ENCODE results near the gene DNMT3L.
"Not testable (repeated sequence)": the region's sequence is repeated elsewhere in the genome, so short reads cannot be mapped to it uniquely, and the experiment has no call there.

The DNMT3L gene

DNA sequence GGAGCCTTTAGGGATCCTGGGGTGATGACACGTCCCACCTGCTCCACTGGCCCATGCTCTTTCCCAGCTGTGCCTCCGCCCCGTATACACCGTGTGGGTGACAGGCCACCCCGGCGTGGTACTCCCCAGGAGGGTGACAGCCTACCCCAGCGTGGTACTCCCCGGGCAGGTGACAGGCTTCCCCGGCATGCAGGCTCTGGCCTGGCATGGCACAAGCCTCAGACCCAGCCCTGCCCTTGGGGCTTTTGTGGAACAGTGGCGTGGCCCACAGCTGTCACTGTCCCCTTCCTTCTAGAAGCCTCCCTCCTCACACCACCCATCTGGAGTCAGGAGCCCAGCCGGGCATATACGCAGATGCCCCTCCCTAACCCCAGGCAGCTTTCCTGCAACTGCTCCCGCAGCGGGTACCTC is 33.5 kb upstream of the DNMT3L start:
- in situ Hi-C loops (cut with MboI; ENCODE audit: low sequenced_read_pairs): no loop called here

DNA sequence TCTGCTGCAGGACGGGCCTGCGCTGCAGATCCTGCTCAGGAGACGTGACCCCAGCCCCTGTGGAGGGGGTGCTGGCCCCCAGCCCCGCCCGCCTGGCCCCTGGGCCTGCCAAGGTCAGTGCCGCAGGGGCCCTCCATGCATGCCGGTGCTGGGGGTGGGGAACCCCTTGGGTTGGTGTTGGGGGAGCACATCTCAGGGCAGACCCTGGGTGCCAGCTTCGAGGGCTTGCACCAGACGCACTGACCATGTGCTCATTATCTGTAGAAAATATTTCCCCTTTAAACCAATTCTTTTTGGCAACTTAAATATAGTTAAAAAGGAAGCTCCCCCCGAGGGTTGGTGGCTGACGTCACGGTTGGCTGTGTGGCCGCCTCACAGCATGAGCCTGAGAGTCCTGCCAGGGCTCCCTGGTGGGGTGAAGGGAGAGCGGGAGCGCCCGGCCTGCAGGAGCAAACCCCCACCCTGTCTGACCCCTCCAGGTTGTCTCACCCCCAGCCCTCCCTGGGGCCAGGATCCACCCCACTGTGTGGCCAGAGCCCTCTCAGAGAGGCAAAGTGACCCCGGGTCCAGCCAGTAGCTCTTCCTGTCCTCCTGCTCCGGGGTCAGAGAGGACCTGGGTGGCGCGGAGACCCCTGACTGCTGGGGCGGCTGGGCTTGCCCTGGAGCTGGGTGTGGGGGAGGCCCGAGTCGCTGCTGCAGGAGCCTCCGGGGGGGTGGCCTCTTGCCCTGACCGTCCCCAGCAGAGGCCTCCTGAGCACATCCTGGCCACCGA is 32.9 kb upstream of the DNMT3L start:
- in situ Hi-C loops (cut with MboI; ENCODE audit: low sequenced_read_pairs): no loop called here

- in situ Hi-C loops (cut with MboI; ENCODE audit: low sequenced_read_pairs): no loop called here
These were observed 32.0 kb upstream of the DNMT3L start for GRCh38 chr21:44293551-44294231.

DNA sequence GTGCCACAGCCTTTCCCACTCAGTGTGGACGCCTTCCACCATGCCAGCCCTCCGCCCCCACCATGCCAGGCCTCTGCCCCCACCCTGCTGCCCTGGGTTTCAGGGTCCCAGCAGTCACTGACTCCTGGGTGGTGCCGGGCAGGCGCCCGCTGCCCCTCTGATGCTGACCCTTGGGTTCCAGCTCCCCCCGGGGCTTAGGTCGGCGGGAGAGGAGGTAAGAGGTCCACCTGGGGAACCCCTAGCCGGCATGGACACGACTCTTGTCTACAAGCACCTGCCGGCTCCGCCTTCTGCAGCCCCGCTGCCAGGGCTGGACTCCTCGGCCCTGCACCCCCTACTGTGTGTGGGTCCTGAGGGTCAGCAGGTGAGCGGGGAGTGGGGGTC is 31.1 kb upstream of the DNMT3L start:
- in situ Hi-C loops (cut with MboI; ENCODE audit: low sequenced_read_pairs): no loop called here

GRCh38 chr21:44291936-44292811 is 30.5 kb upstream of the DNMT3L start:
- in situ Hi-C loops (cut with MboI; ENCODE audit: low sequenced_read_pairs): no loop called here

DNA sequence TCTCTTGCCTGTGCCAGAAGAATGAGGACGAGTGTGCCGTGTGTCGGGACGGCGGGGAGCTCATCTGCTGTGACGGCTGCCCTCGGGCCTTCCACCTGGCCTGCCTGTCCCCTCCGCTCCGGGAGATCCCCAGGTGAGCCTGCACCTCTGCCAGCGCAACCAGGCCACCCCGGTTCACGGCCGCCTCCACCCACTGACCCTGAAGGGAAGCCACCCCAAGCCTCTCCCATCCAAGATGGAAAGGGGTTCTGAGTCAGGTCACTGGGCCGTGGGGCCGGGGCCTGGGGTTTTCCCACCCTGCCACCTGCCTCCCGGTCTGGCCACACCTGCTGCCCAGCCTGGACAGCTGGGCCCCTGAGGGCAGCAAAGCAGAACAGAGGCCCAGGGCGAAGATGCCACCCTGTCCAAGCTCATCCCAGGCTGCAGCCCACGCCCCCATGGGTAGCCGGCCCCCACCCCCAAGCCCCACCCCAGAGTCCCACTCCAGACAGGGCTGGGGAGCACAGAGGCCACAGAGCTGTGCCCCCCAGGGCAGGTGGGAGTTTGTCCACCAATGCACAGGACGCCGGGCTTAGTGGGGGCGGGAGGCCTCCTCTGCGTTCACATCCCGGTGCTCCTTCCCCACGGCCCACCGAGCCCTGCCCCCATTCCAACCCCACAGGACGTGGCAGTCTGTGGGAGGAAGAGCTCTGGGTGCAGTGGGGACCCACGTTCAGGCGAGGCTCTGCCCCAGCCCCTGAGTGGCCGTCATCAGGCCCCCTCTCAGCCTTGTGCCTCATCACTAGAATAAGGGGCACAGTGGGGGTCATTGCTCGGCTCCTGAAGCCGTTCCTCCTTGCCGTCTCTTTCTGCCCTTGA is 29.6 kb upstream of the DNMT3L start:
- in situ Hi-C loops (cut with MboI; ENCODE audit: low sequenced_read_pairs): no loop called here

DNA sequence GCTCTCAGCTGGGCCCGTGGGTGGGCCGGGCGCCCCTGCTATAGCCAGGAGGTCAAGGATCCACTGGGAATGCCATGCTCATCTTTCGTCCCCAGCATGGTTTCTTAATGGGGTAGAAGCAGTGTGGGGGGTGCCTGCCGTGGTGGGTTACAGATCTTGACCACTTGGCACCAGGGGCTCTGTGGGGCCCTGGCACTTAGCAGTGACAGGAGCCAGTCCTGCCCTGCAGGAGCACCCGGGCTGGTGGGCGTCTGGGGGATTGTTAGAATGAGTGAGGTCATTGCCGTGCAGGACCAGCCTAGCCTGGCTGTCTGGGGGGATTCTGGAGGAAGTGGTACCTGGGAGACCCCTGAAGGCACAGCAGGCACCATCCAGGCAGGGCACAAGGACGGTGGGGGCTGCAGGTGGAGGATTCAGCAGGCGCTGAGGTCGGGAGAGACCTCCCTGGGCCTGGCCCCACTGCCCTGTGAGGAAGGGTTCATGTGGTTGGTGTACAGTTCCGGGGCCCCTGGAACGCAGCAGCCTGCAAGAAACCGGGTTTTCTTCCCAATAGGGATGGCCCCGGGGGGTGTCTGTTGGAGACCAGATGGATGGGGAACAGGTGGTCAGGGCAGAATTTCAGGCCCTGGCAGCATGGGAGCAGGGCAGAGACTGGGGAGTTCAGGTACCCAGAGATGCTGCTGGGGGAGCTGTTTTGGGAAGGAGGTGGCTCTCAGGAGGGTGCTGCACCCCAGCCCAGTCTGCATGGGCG is 28.8 kb upstream of the DNMT3L start:
- in situ Hi-C loops (cut with MboI; ENCODE audit: low sequenced_read_pairs): no loop called here

DNA sequence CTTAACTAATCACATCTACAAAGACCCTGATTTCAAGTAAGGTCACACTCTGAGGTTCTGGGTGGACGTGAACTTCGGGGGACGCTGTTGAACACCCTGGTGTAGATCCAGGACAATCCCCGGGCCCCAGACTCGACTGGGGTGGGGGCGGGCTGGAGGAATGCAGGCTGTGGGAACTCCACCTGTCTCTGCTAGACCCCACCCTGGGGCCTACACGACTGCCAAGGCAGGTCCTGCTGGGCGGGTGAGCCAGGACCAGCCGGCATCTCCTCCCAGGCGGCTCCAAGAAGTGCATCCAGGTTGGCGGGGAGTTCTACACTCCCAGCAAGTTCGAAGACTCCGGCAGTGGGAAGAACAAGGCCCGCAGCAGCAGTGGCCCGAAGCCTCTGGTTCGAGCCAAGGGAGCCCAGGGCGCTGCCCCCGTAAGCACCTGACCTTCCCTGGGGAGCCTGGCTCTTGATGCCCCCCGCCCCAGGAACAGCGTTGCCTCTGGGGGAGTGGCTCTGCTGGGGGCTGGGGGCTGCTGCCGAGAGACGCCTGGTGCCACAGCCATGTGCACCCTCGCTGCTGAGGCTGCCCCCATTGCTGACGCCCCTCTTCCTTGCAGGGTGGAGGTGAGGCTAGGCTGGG is 27.8 kb upstream of the DNMT3L start:
- in situ Hi-C loops (cut with MboI; ENCODE audit: low sequenced_read_pairs): no loop called here

DNA sequence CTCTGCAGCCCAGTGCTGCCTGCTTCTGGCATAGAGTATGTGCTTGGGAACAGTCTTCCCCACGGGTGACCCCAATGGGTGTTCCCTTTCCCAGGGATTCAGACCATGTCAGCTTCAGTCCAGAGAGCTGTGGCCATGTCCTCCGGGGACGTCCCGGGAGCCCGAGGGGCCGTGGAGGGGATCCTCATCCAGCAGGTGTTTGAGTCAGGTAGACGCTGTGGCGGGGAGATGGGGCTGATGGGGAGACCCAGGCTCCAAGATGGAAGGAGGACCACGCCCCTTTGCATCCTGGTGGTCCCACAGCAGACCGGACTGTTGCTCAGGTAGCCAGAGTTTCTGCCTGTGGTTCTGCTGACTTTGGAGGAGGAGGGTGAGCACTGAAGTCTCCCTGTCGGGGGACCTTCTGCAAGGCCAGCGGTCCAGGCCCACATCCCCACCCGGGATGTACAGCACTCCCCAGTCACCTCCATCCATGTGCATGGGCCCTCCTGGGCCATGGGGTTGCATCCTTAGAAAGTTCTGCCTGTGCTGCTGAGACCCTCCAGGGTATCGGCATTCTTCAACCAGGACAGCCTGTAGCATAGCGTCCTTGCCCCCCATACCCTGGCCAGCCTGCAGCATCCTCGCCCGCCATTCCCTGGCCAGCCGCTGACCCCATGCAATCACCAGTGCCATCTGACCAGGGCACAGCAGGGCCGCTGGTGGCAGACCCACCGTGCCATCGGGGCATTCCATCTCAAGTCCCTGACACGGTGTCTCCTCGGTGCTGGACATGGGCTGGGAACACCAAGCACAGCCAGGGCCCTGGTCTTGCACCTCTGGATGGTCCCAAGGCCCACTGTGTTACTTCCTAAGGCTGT is 26.8 kb upstream of the DNMT3L start:
- in situ Hi-C loops (cut with MboI; ENCODE audit: low sequenced_read_pairs): no loop called here

DNA sequence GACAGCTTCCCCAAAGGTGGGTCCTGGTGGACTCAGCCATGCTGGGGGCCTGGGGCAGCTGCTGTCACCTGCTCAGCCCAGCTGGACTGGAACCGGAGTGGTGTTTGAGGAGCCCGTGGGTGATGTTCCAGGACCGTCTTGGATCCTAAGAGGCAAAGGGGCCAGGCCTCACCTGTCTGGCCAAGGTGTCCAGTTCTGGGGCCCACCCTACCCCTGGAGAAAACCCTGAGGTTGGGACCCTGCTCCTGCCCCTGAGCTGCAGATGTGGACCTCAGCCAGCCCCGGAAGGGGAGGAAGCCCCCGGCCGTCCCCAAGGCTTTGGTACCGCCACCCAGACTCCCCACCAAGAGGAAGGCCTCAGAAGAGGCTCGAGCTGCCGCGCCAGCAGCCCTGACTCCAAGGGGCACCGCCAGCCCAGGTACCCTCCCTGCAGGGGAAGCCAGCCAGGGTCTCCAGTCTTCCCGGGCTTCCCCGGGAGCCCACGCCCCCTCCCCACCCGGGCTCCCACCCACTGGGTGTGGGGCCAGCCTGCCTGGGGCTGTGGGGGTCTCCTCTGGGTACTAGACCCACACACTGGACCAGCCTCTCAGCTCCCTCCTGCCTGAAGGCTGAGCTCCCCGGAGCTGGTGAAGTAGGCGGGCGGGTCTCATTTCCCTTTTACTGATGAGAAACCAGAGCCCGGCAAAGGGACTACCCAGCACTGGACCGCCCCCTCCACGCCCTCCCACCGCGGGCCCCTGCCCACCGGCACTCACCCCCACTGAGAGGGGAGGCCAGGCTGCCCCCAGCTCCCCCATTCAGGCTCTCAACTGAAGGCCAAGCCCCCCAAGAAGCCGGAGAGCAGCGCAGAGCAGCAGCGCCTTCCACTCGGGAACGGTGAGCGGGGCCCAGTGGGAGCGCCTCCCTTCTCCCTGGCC is 25.3 kb upstream of the DNMT3L start:
- in situ Hi-C loops (cut with MboI; ENCODE audit: low sequenced_read_pairs): no loop called here

- in situ Hi-C loops (cut with MboI; ENCODE audit: low sequenced_read_pairs): no loop called here
These were observed 24.5 kb upstream of the DNMT3L start for GRCh38 chr21:44286086-44286715.

DNA sequence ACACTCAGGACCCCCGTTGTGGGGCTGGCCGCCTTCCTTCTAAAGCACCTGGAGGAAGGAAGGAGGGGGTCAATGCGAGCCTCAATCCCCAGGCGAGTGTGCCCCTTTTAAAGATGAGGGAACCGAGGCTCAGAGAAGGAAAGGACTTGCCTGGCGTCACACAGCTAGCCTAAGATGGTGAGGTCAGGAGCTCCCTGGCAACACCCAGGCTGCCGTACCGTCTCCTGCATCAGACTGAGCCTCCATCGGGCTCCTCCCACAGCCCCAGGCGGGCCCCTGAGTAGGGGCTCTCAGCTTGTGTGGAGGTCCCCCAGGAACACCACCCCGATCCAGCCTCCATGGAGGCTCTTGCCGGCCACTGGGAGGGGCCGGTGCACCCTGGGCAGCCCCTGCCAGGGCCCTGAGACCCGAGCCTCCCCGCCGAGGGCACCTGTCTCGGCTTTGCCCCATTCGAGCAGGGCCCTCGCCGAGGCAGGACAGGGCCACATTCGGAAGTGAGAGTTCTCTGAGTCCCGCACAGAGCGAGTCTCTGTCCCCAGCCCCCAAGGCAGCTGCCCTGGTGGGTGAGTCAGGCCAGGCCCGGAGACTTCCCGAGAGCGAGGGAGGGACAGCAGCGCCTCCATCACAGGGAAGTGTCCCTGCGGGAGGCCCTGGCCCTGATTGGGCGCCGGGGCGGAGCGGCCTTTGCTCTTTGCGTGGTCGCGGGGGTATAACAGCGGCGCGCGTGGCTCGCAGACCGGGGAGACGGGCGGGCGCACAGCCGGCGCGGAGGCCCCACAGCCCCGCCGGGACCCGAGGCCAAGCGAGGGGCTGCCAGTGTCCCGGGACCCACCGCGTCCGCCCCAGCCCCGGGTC is 23.7 kb upstream of the DNMT3L start, which contains the start of gene AIRE:
Gene AIRE (plus strand): TSS at position 739 of the 855 bp plus-strand sequence. CDS start 131 bp downstream, outside the sequence.
- in situ Hi-C loops (cut with MboI; ENCODE audit: low sequenced_read_pairs): no loop called here

DNA sequence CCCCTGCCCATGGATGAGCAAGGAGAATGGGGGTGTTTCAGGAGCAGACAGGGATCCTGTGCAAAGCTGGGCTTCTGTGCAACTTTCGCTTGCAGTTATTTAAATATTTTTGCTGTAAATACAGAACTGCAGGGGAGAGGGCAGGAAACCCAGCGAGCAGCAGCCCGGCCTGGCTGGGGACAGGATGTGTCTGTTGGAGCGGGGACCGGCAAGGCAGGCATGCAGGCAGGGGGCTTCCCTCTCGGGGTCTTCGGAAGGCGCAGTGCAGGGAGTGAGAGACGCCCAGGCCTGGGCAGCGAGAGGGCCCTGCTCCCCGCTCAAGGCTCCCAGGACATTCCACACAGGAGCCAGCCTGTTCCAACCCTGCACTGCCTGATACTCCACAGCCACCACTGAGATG is 22.3 kb upstream of the DNMT3L start:
- in situ Hi-C loops (cut with MboI; ENCODE audit: low sequenced_read_pairs): no loop called here

- in situ Hi-C loops (cut with MboI; ENCODE audit: low sequenced_read_pairs): not testable (repeated sequence)
These were observed 21.6 kb upstream of the DNMT3L start for GRCh38 chr21:44283211-44283785.

GRCh38 chr21:44282370-44282769 is 20.7 kb upstream of the DNMT3L start:
- in situ Hi-C loops (cut with MboI; ENCODE audit: low sequenced_read_pairs): no loop called here

- in situ Hi-C loops (cut with MboI; ENCODE audit: low sequenced_read_pairs): no loop called here
These were observed 20.1 kb upstream of the DNMT3L start for GRCh38 chr21:44281801-44282200.
